ENCODE measurements around the gene KANTR.

DNA sequence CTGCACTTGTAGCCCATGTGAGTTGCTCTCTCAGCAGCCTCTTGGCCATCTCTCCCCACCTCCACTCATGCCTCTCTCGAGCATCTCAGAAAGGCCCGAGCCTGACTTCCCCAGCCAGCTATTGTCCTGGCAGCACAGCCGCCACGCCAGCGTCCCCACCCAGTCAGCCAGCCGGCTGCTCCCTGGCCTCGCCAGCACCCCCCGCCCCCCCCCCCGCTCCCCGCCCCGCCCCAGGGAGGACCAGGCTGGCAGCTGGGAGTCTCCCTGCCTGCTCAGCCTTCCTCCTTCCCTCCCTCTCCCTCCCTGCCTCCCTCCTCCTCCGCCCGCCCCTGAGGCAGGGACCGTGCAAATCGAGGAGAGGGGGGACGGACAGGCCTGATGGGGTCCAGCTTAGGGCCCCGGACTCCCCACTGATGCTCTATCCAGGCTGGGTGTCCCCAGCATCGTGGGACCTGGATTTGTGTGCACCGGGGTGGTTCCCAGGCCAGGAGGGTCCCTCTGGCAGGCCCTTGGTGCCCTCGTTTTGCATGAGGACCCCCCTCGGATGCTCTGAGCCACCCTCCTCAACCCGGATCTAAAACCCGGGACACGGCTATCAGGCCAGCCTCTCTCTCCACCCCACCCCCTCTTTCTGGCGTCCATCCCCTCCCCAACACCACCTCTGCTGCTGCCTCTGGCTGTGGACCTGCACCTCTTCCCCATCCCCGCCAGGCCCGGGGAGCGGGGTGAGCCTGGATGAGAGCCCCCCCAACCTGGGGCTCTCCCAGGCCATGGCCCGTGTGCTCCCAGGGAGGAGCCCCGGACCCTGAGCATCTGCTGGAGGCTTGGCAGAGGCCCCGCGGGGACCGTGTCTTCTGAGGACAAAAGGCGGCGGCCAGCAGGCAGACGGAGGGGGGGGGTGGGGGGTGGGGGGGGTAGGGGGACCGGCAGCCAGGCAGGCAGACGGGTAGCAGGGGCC, 45.5 kb upstream of the KANTR start, which contains the start of gene GPR173:
- TF ChIP-seq YY1 (IDR thresholded peaks at IDR 0.05; ENCODE audit: insufficient read depth, insufficient read length) (no peak), ZNF274 (IDR thresholded peaks at IDR 0.05; ENCODE audit: low read depth, low read length) (no peak)

All from NT2/D1 (cell line).